BLaER1 treated with 17β-estradiol and CSF1 and Interleukin-3, amounts not matched to agents 10 nM and 100 nM (cell line): ENCODE data around the gene PRDM10.

Experiments
- H3K27ac ChIP-seq, 11 experiments: shearing (Covaris generic); formaldehyde crosslinking; 2 replicates each; pipeline ENCODE4 v1.8.1; 2022
- H3K27me3 ChIP-seq, 11 experiments: shearing (Covaris generic); formaldehyde crosslinking; 2 replicates each; pipeline ENCODE4 v1.8.1; 2022
- H3K36me3 ChIP-seq, 11 experiments: shearing (Covaris generic); formaldehyde crosslinking; 2 replicates each; pipeline ENCODE4 v1.8.1; 2022
- H3K4me1 ChIP-seq, 10 experiments: shearing (Covaris generic); formaldehyde crosslinking; 2 replicates each; pipeline ENCODE4 v1.8.1; 2022
- H3K4me2 ChIP-seq, 11 experiments: shearing (Covaris generic); formaldehyde crosslinking; 2 replicates each; pipeline ENCODE4 v1.8.1; 2022
- H3K4me3 ChIP-seq, 10 experiments: shearing (Covaris generic); formaldehyde crosslinking; 2 replicates each; pipeline ENCODE4 v1.8.1; 2022
- H3K9ac ChIP-seq, 11 experiments: shearing (Covaris generic); formaldehyde crosslinking; 2 replicates each; pipeline ENCODE4 v1.8.1; 2022
- H3K9me3 ChIP-seq, 11 experiments: shearing (Covaris generic); formaldehyde crosslinking; replicated peaks in 1 of 11; 2 replicates each; pipeline ENCODE4 v1.8.1; 2022
- H4K20me1 ChIP-seq, 11 experiments: shearing (Covaris generic); formaldehyde crosslinking; 2 replicates each; pipeline ENCODE4 v1.8.1; 2022
- Cebpa-rat ChIP-seq, 11 experiments: shearing (Covaris generic); IDR thresholded peaks; 2 replicates each; pipeline ENCODE4 v1.8.1; 2022

The PRDM10 gene

GRCh38 chr11:129932381-129933067 is 70.1 kb downstream of the PRDM10 start:
- Histone ChIP-seq H3K4me2 (no peak overlapping the region), H4K20me1 (no peaks in the 10 kb centered on the region), H3K4me3 (no peak overlapping the region), H3K27me3 (no peaks in the 10 kb centered on the region), H3K27ac (no peak overlapping the region), H3K4me1 (peaks cover 0 to 12% (median 9%) of the 10 kb centered on the region in 10 experiments; a peak in 11 of 20 replicates), H3K9ac (no peak overlapping the region), H3K36me3 (peaks cover 16 to 82% (median 47%) of the 10 kb centered on the region in 11 experiments), H3K9me3 (no peaks in the 10 kb centered on the region)
- TF ChIP-seq Cebpa-rat (IDR thresholded peaks at IDR 0.05), result no peak

GRCh38 chr11:129930743-129931142 is 71.9 kb downstream of the PRDM10 start:
- Histone ChIP-seq H3K27ac (no peak overlapping the region), H3K9me3 (no peaks in the 10 kb centered on the region), H3K27me3 (no peaks in the 10 kb centered on the region), H3K4me3 (no peak overlapping the region), H4K20me1 (no peaks in the 10 kb centered on the region), H3K36me3 (peaks cover 16 to 79% (median 47%) of the 10 kb centered on the region in 11 experiments), H3K4me2 (no peak overlapping the region), H3K4me1 (peaks cover 0 to 11% (median 7%) of the 10 kb centered on the region in 10 experiments; a peak in 10 of 20 replicates), H3K9ac (no peak overlapping the region)
- no peak for TF ChIP-seq Cebpa-rat (IDR thresholded peaks at IDR 0.05)

GRCh38 chr11:129930296-129930695 is 72.3 kb downstream of the PRDM10 start:
- H3K4me1 ChIP-seq, result peaks cover 0 to 11% (median 7%) of the 10 kb centered on the region in 10 experiments; a peak in 10 of 20 replicates
- H3K36me3 ChIP-seq, result peaks cover 16 to 83% (median 47%) of the 10 kb centered on the region in 11 experiments
- TF ChIP-seq Cebpa-rat (IDR thresholded peaks at IDR 0.05), result no peak
- H3K9me3 ChIP-seq, result no peaks in the 10 kb centered on the region
- H3K4me2 ChIP-seq, result no peak overlapping the region
- H3K9ac ChIP-seq, result no peak overlapping the region
- no peak overlapping the region for H3K4me3 ChIP-seq
- H3K27me3 ChIP-seq, result no peaks in the 10 kb centered on the region
- no peaks in the 10 kb centered on the region for H4K20me1 ChIP-seq
- H3K27ac ChIP-seq, result no peak overlapping the region

GRCh38 chr11:129929721-129930120 is 72.9 kb downstream of the PRDM10 start:
- H3K36me3 ChIP-seq, result peaks cover 21 to 84% (median 50%) of the 10 kb centered on the region in 11 experiments
- no peak overlapping the region for H3K27ac ChIP-seq
- H3K9ac ChIP-seq, result no peak overlapping the region
- no peak overlapping the region for H3K4me2 ChIP-seq
- TF ChIP-seq Cebpa-rat (IDR thresholded peaks at IDR 0.05), result no peak
- H3K4me1 ChIP-seq, result peaks cover 0 to 11% (median 7%) of the 10 kb centered on the region in 10 experiments; a peak in 10 of 20 replicates
- H3K9me3 ChIP-seq, result no peaks in the 10 kb centered on the region
- no peak overlapping the region for H3K4me3 ChIP-seq
- no peaks in the 10 kb centered on the region for H4K20me1 ChIP-seq
- no peaks in the 10 kb centered on the region for H3K27me3 ChIP-seq

- Histone ChIP-seq H3K9me3 (no peaks in the 10 kb centered on the region), H3K27ac (no peak overlapping the region), H3K4me2 (no peak overlapping the region), H3K4me3 (no peak overlapping the region), H3K9ac (no peak overlapping the region), H4K20me1 (no peaks in the 10 kb centered on the region), H3K27me3 (no peaks in the 10 kb centered on the region), H3K4me1 (peaks cover 0 to 10% (median 6%) of the 10 kb centered on the region in 10 experiments; a peak in 12 of 20 replicates), H3K36me3 (peaks cover 23 to 84% (median 53%) of the 10 kb centered on the region in 11 experiments)
- no peak for TF ChIP-seq Cebpa-rat (IDR thresholded peaks at IDR 0.05)
Observed at GRCh38 chr11:129928923-129929692, 73.5 kb downstream of the PRDM10 start.

GRCh38 chr11:129922674-129923073 is 80.0 kb downstream of the PRDM10 start:
- Histone ChIP-seq H3K27ac (no peak overlapping the region), H3K4me1 (peaks cover 0 to 20% (median 8%) of the 10 kb centered on the region in 10 experiments; a peak in 11 of 20 replicates), H3K36me3 (peaks cover 27 to 80% (median 55%) of the 10 kb centered on the region in 11 experiments)

GRCh38 chr11:129918361-129918760 is 84.3 kb downstream of the PRDM10 start:
- H3K36me3 ChIP-seq, result peaks cover 53 to 97% (median 77%) of the 10 kb centered on the region in 11 experiments
- no peak overlapping the region for H3K4me3 ChIP-seq
- no peak overlapping the region for H3K9ac ChIP-seq
- peaks cover 0 to 19% (median 12%) of the 10 kb centered on the region in 10 experiments; a peak in 17 of 20 replicates for H3K4me1 ChIP-seq
- H3K4me2 ChIP-seq, result no peak overlapping the region
- TF ChIP-seq Cebpa-rat (IDR thresholded peaks at IDR 0.05), result no peak
- no peaks in the 10 kb centered on the region for H3K9me3 ChIP-seq
- H3K27ac ChIP-seq, result no peak overlapping the region
- H4K20me1 ChIP-seq, result no peaks in the 10 kb centered on the region; a peak in 1 of 22 replicates
- no peaks in the 10 kb centered on the region for H3K27me3 ChIP-seq

More at GRCh38 chr11:129922674-129923073, 80.0 kb downstream of the PRDM10 start:
- Histone ChIP-seq H3K4me3 (no peak overlapping the region), H3K4me2 (no peak overlapping the region), H3K27me3 (no peaks in the 10 kb centered on the region), H3K9ac (no peak overlapping the region), H3K9me3 (no peaks in the 10 kb centered on the region), H4K20me1 (no peaks in the 10 kb centered on the region; a peak in 1 of 22 replicates)
- TF ChIP-seq Cebpa-rat (IDR thresholded peaks at IDR 0.05), result no peak

- Histone ChIP-seq H3K9ac (no peak overlapping the region), H4K20me1 (no peaks in the 10 kb centered on the region; a peak in 1 of 22 replicates), H3K27ac (no peak overlapping the region), H3K9me3 (no peaks in the 10 kb centered on the region), H3K4me2 (no peak overlapping the region), H3K27me3 (no peaks in the 10 kb centered on the region), H3K4me3 (no peak overlapping the region), H3K36me3 (peaks cover 47 to 98% (median 77%) of the 10 kb centered on the region in 11 experiments), H3K4me1 (peaks cover 0 to 19% (median 12%) of the 10 kb centered on the region in 10 experiments; a peak in 18 of 20 replicates)
- TF ChIP-seq Cebpa-rat (IDR thresholded peaks at IDR 0.05), result no peak
Observed at GRCh38 chr11:129917231-129917630, 85.4 kb downstream of the PRDM10 start.

GRCh38 chr11:129911298-129911697 is 91.3 kb downstream of the PRDM10 start:
- Histone ChIP-seq H3K27ac (peak overlapping the region in 7 of 11 experiments; percentile 5 to 57 (median 30); a peak in 8 of 22 replicates), H3K9ac (peak overlapping the region in 4 of 11 experiments; percentile 11 to 42 (median 29); a peak in 2 of 22 replicates)

More at GRCh38 chr11:129911298-129911697, 91.3 kb downstream of the PRDM10 start:
- H3K4me2 ChIP-seq, result peak overlapping the region; percentile 28 to 87 (median 60)
- H4K20me1 ChIP-seq, result no peaks in the 10 kb centered on the region
- H3K9me3 ChIP-seq, result no peaks in the 10 kb centered on the region
- peaks cover 58 to 100% (median 87%) of the 10 kb centered on the region in 11 experiments for H3K36me3 ChIP-seq
- peaks cover 14 to 28% (median 23%) of the 10 kb centered on the region in 10 experiments for H3K4me1 ChIP-seq
- no peak overlapping the region for H3K4me3 ChIP-seq
- H3K27me3 ChIP-seq, result no peaks in the 10 kb centered on the region
- TF ChIP-seq Cebpa-rat (IDR thresholded peaks at IDR 0.05), result no peak
